GM21447 (cell line): ENCODE measurements around the gene ACAD8.
"Not testable (repeated sequence)": the region's sequence is repeated elsewhere in the genome, so short reads cannot be mapped to it uniquely, and the experiment has no call there.

Source experiments
- ATAC-seq: cut with Tn5 transposase; IDR thresholded peaks from one replicate; pipeline ENCODE4 v1.9.1; 2021; ENCODE audit not compliant: unreplicated experiment

ACAD8 gene

GRCh38 chr11:134238956-134239355, 14.4 kb upstream of the ACAD8 start:
- no peak for ATAC-seq

- ATAC-seq: no peak
Measured at GRCh38 chr11:134240592-134240991, 12.8 kb upstream of the ACAD8 start.

DNA sequence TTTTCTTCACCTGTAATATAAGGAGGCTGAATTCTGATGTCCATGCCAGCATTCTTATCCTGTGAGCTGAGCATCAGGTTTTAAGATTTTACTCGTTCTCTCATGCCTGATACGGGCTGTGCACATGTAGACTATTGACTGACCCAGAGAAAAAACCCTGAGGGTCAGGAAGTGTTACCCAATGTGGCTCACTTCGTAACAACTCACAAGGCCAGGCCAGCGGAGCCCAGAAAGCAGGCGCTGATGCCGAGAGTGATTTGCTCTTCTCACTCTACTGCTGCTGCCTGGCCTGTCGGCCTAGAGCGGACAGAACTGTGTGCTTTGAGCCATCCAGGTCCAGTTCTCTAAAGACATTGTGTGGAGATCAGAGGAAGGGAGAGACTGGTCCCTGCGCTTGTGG, 11.0 kb upstream of the ACAD8 start:
- no peak for ATAC-seq

DNA sequence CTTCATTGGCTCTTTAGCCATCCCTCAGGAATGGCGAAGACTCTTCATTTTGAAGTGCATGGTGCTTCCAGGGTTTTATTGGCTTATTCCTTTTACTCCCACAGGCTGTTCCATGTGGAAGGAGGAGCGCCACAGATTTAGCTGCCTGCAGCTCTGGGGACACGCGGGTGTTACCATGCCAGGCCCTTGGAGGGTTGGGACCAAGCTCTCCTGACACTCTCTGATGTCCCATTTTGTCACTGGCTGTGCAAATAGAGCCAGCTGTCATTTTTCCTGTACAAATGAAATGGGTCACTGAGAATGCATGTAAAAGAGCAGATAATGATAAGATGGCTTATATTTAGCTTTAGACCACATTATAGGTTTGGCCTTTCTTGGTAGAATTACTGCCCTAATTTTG, 9.5 kb upstream of the ACAD8 start:
- no peak for ATAC-seq

DNA sequence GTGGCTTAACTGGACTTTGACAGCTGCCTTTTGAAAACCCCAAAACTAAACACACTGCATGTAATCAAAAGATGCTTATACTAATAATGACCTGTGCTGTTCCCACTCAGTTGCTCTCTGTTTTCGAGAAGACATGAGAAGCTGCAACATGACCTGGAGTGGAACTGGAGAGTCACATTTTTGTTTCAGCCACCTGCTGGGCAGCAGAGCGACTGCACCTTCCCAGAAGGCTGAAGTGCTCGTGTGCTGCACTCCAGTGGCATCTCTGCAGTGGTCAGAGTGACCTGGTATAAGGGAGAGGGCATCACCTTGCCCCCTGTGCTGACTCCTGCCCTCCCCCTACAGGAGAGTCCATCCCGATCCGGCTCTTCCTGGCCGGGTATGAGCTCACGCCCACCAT, 8.8 kb upstream of the ACAD8 start:
- ATAC-seq: peak; percentile 80

DNA sequence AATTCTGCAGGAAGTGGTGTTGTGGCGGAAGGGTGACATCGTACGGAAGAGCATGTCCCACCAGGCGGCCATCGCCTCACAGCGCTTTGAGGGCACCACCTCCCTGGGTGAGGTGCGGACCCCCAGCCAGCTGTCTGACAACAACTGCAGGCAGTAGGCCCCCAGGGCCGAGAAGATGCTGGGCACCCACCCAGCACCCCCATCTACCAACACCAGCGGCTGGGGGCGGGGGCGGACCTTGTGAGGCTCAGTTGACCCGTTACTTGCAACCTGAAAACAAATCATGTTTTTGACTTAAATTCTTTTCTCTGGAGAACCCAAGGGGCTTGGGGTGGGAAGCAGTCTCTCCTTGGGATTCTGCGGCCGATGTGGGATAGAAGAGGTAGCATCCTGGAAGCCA, 7.9 kb upstream of the ACAD8 start:
- ATAC-seq: no peak

DNA sequence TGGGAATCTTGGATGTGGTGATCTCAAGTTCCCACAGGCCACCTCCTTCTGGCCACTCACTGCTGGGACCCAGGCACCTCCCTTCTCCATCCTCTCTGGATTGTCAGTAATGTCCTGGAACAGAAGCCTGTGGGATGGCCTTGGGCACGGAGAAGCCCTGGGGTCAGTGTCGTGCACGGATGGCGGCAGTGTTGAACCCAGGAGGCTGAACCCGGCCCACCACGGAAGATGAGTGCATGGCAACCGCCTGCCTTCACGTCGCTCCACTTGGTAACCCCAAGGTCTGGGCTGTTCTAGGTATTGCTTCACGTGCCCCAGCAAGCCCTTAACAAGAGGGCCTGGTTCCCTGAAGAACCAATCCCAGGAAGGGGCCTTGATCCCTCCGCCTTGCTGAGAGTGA, 7.3 kb upstream of the ACAD8 start:
- no peak for ATAC-seq

DNA sequence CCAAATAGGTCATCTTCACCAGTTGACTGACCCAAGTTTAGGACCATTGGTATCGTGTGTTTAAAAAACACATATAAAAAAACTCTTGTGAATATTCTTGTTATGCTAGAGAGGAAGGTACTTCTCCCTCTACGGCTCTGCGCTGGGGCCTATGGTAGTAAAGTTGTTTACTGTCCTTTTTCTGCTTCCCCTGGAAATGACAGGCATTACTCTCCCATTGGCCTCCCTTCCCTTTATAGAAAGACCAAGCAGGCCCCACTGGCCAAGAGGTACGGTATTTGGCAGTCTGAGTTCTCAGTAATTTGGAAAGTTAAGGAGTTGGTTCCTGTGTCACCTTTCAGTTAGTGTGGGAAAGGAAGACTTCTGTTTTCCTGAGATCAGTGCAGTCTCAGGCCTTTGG, 6.7 kb upstream of the ACAD8 start:
- ATAC-seq: no peak

- ATAC-seq: no peak
Measured at GRCh38 chr11:134248910-134249480, 4.4 kb upstream of the ACAD8 start.

DNA sequence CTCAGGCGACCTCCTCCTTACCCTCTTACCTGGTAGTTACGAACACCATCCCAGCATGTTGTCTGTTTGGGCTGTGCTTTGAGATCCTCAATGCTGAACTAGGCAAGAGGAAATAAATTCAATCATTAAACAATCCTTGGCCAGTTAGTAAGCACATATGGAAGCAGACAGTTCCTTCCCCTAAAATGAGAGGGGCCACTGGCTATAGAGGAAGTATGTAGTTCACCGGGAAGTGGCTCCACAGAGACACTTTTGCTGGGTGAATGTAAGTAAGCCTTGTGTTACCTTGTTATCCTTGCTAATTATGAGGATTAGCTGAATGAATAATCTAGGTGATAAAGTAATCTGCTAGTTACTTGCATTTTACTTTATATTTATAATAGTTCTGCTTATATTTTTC, 3.1 kb upstream of the ACAD8 start:
- ATAC-seq: no peak

GRCh38 chr11:134250675-134251074, 2.7 kb upstream of the ACAD8 start:
- ATAC-seq: no peak

DNA sequence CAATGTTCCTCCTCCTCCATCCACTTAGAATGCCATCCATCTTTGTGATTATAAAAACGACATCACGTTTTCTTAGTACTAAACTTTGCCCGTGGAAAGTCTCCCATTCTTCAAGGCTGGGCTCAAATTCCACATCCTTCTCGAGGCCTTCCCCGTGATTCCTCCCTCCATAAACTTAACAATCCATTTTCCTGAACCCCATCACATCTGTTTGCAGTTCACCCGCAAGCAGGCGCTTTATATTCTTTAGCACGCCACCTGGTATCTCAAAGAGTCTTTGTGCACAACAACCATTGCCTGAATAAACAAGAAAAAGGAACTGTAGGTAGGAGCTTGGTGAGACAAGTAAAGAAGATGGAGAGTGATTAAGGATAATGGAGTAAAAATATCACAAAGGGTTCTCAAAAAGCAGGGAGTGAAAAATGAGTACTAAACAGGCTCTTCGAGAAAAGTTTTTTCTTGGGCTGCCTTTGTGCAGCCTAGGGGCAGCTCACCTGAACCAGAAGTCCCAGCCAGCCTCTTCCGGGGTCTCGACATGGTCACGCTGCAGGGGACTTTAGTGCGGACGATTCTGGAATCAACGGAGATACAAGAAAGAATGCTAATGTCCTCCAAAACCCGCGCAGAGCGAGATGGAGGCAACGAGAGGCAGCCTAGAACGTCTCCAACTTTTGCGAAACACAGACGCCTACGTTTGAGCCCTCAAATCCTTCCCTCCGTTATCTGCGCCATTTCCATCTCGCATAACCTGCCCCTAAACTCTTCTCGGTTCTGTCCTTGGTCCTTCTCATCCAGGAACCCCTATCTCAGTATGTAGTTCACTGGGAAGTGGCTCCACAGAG, 801 bp upstream of the ACAD8 start:
- ATAC-seq: peak; percentile 33

GRCh38 chr11:134254433-134255183, 1.2 kb downstream of the ACAD8 start:
- ATAC-seq: no peak

GRCh38 chr11:134255184-134255561, 1.8 kb downstream of the ACAD8 start:
- not testable (repeated sequence) for ATAC-seq

GRCh38 chr11:134257101-134257500, 3.7 kb downstream of the ACAD8 start:
- ATAC-seq: no peak

GRCh38 chr11:134258577-134258976, 5.2 kb downstream of the ACAD8 start:
- ATAC-seq: no peak

GRCh38 chr11:134260503-134260902, 7.1 kb downstream of the ACAD8 start:
- ATAC-seq: no peak

GRCh38 chr11:134260983-134261382, 7.6 kb downstream of the ACAD8 start:
- ATAC-seq: no peak

DNA sequence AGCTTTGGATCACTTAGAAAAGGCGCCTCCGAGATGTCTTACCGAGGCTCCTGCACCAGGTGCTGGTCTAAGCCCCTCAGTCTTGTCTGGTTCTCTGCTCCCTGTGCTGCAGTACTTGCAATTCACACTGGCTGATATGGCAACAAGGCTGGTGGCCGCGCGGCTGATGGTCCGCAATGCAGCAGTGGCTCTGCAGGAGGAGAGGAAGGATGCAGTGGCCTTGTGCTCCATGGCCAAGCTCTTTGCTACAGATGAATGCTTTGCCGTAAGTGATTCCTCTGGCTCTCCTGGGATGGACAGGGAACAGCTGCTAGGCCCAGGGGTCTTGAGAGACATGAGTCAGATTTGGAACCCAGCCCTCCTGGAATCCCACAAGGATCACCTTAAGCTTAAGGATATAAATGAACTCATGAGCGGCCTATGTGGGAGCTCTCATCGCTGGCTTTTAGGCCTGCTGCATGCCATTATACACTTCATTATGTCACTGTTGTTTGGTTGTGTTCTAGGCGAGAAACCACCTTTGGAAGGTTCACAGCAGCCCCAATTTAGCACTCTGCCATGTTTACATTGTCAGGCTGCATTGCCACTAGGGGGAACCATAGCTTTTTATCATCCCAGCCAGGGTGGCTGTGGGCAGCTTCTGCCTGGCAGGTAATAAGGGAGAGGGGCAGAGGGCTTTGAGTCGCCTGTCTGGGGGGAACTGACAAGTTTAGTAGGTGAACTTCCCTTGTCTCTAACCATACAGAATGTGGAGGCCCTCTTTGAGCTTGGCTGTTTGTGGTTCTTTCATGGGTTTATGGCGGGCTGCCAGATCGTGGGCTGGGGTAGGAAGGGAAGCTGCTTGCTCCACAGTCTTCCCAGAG, 8.5 kb downstream of the ACAD8 start:
- no peak for ATAC-seq

DNA sequence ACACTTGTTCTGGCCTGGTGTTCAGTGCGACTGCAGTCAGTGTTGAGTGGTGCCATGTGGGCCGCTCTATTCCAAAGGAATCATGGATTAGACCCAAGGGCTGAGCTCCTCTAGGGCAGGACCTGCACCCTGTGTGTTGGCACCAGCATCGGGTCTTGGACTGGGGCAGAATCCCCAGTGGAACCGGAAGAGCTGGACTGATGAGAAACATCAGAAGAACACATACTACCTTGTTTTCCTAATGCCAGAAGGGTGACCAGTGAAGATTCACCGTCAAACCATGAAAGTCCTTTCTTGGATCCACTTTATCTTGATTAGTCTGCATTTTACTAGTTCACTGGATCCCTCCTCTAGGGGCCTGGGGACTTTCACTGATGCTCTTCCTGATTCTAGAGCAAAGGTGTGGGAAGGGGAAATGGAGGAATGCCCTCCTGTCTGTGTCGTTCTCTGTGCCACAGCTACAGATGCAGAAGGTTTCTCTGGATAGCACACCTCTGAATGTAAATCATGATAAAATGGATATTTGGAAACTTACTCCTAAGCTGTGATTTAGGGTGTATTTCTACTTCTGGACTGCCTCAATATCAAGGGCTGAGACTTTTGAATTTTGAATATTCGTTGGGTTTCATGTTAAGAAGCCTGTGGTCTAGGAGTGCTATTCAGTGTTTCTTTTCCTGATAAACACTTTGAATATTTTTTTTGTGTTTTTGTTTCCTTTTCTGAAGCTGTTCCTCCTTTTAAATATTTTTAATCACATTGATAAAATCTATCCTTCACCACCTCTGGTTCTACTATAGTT, 11.8 kb downstream of the ACAD8 start:
- ATAC-seq: no peak
